Activated T-cell treated with anti-CD3 and anti-CD28 coated beads, Interleukin-2, amount 50 U/mL, for 48 hours (primary cell): ENCODE measurements around the gene RPL9.
"Not testable (repeated sequence)": the region's sequence is repeated elsewhere in the genome, so short reads cannot be mapped to it uniquely, and the experiment has no call there.

ENCODE experiments used
- DNase-seq, 2 experiments: peaks; one replicate each; pipeline ENCODE4 v3.0.0-alpha.2; 2020

The RPL9 gene

DNA sequence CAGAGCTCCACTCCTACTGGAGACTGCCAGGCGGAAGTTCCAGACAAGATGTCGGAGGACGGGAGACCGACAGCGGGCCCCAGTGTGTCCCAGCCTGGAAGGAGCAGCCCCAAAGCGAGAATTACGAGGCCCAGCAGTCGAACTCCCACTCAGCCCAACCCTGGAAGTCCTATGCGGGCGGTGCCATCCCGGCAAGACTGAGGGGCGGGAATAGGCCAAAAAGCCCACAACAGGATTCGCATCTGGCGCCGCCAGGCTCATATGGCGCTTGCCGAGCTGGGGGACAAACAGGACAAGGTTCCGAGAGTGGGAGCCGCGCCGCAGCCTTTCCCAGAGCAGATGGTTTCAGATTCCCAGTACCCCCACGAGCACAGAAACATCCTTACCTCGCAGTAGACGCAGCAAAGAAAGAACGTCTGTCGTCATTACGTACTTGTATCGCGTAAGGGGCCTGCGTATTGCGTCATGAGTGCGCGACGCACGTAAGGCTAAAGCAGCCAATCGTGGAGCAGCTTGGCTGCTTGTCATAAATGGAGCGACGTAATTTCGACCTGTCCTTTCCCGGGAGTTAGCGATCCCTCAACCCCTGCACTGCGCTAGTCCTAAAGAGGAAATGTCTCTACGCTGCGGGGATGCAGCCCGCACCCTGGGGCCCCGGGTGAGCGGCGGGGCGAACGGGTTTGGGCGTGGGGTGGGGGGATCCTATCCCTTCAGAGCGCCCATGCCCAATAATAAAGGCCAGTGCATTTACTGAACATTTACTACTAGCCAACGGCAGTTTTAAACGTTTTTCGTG, at the start of gene RPL9, which contains the start of gene LIAS:
TSS of gene RPL9 (minus strand) at position 418 of the 796 bp plus-strand sequence. CDS start 483 bp downstream, outside the sequence.
TSS of gene LIAS (plus strand) at position 552 of the 796 bp plus-strand sequence. CDS start at position 614, 62 bp downstream.
- peak; percentile 95 to 96 for DNase-seq

DNA sequence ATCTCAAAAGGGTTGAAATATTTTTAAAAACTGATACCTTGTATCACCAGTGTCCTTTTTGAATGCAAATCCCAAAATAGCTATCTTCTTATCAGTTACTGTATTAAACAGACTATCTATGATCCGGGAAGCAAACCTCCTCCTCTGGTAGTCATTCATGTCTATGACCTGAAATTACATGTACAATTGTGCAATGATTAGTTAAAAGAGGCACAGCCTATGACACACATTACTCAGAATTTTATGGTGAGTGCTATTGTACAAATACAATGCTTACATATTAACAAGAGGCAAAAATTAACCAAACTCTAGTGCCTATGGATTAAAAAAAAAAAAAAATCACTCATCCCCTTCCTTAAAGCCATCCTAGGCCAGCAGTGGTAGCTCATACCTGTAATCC, 46.9 kb upstream of the RPL9 start:
- no peak for DNase-seq

DNA sequence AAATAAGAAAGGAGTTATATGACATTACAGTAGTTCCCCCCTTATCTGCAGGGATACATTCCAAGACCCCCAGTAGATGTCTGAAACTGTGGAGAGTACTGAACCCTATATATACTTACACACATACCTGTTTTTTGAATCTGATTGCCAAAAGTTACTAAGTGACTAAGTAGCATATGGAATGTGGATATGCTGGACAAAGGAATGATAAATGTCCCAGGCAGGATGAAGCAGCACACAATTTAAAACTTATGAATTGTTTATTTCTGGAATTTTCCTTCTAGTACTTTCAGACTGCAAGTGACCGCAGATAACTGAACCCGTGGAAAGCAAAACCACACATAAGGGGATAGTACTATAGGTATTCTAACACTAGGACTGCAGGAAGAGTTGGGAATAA, 45.8 kb upstream of the RPL9 start:
- DNase-seq: no peak

DNA sequence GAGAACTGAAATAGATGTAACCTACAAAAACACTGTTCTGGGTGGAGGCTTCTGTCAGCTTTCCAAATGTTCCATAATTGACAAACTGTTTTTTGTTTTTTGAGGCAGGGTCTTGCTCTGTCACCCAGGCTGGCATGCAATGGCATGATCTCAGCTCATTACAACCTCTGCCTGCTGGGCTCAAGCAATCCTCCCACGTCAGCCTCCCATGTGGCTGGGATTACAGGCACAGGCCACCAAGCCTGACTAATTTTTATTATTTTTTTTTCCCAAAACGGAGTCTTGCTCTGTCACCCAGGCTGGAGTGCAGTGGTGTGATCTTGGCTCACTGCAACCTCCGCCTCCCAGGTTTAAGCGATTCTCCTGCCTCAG, 43.9 kb upstream of the RPL9 start:
- not testable (repeated sequence) for DNase-seq

DNA sequence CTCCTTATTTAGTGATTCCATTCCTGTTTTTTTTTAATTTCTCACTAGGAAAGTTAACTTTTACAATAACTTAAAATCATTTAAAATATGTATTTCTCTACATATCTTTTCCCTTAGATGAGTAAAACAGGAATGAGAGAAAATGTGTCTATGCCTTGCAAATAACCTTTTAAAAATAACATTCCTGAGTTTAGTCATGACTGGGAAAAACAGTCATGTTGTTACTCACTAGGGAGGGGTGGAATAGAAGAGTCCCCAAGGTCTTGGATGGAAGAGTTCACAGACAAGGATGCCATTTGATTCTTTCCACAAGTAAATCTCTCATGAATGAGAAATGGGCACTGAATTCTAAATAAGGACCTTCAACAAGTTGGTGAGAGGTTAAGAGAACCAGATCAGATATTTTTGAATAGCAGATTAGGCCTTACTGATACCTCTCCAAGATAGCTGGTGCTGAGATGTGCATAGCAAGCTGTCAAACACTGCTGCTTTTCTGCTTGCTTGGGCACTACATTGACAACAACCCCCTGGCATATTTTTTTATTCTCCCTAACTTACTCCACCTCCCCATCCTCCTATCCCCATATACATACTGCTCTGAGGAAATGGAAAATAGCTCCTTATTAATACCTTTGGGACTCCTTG, 43.4 kb upstream of the RPL9 start:
- no peak for DNase-seq

DNA sequence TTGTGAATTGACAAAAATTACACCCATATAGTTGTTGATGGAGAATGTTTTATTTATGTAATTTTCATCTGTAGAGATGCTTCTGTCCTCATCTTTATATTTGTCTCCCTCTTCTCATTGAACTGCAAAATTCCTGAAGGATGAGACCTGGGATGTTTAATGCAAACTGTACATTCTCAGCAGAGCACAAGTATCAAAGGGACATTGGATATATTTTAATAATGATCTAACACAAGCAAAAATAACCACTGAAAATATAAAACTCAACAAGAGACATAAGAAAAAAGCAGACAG, 40.0 kb upstream of the RPL9 start:
- DNase-seq: no peak

DNA sequence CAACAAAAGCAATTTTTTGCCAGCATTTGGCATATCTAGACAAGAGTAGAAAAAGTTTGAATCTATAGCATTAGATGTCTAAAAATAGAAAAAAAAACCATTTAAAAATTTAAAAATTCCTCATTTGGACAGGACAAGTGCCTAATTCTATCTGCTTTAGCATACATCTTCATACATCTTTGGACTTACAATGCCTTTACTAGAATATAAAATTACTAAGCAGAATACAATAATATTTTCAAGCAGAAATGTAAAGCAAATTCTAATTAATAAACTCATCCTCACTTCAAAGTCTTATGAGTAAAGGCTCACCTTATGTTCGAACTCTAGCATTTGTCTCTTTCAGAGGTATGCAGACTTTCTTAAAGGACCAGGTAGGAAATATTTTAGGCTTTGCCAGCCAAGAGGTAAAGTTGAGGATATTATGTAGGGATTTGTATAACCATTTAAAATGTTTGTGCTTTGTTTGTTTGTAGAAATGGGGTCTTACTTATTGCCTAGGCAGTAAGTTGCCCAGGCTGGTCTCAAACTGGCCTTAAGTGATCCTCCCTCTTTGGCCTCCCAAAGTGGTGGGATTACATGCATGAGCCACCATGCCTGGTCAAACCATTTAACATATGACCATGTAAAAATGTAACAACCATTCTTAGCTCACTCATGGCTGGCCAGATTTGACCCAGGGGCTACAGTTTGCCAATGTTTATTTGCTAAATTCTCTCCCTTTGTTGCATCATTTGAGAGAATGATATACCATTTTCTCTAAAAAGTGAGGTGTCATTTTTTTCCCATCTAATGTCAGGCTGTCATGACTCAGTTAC, 39.4 kb upstream of the RPL9 start:
- DNase-seq: no peak

DNA sequence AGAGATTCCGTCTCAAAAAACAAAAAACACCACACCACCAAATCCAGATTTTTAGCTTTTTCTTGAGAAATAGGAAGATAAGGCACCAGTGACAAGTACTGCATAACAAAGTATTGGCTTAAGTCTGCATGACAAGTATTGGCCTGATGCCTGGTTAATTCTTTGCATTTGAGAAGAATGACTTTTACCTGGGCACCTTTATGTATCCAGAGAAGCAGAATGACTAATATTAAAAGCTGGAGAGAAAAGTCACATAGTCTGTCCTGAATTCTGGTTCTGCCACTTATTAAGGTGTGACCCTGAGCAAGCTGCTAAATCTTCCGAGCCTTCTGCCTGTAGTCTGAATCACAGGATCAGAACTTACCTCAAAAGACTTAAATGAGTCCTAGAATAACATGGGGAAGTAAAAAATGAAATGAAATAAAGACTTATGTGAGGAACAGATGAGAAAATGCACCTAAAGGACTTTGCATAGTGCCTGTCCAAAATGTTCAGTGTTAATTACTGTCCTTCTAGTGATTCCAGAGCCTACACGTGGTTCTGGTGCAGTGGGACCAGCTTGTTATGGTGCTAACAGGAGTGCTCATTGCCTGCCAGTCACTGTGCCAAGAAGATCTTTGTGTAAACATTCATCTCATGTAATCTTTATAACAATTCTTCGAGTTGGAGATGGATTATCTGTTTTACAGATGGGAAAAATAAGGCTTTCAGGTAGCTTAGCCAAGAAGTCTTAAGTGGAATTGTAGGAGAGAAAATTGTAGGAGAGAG, 36.9 kb upstream of the RPL9 start:
- DNase-seq: no peak

DNA sequence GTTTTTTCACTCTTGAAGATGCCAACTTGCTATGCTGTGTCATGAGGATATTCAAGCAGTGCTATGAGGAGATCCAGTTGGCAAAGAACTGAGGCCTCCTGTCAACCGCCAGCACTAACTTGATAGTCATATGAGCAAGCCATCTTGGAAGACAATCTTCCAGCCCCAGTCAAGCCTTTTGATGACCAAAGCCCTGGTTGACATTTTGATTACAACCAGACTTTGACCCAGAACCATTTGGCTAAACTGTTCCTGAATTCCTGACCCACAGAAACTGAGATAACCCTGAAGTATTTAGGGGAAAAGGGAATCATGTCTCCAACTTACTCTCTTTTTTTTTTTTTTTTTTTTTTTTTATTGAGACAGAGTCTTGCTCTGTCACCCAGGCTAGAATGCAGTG, 35.6 kb upstream of the RPL9 start:
- no peak for DNase-seq

DNA sequence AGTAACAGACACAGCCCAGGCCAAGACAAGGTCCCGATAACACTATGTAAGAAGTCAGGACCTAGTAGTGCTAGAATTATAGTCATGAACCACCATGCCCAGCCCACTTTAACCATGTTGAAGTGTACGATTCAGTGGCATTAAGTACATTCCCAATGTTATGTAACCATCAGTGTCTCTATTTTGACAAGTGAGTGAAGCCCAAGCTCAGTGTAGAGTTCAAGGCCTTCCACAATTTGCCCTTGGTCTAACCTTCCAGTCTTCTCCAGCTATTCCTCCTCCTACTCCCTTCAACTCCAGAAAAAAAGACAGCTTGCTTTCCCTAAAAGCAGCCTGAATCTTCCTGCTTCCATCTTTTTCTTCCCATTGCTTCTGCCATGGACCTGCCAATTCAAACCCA, 31.6 kb upstream of the RPL9 start:
- no peak for DNase-seq

DNA sequence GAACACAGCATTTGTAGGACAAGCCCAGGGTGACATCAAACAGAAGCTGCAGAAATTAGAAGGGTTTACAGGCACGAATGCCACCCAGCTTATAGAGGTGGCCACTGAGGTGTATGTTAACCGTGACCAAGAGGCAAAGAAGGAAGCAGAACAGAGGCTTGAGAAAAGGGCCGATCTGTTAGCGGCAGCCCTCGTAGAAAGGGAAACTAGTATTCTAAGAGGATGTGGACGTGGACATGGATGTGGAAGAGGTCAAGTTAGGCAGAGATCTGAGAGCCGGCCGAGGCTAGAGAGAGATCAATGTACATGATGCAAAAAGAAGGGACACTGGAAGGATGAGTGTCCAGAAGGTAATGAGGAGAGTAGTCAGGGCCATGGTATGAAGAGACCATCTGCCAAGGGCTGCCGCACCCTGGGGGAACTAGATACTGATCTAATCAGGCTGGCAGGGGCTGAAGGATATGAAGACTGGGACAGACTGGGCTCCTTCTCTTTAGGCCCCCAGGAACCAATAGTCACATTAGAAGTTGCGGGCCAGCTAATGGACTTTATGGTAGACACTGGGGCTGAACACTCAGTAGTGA, 27.6 kb upstream of the RPL9 start:
- DNase-seq: no peak

DNA sequence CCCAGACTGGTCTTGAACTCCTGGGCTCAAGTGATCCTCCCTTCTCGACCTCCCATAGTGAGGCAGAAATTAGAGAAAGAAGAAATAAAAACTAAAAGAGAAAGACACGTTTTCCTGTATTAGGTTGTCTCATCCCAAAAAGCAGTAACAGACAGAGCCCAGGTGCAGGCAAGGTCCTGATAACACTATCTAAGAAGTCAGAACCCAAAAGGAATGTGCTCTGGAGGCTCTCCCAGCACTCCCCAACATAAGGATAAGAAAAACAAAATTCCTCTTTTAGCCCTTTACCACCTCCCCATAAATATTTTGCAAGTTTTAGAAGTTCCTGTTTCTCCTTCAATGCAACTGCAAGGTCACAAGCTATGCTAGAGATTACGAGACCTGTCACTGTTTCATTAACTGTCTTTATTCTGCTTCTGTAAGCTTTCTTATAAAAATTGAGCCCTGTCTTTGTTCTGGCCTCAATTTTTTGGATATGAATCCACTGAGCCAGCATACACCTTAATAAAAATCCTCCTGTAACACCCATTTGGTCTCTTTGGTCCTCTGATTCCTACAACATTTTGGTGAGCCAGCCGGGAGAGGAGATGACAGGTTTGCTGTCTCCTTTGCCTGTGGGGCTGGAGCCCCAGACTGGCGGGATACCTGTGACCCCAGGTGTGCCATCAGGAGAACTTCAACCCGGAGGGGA, 26.0 kb upstream of the RPL9 start:
- DNase-seq: no peak

DNA sequence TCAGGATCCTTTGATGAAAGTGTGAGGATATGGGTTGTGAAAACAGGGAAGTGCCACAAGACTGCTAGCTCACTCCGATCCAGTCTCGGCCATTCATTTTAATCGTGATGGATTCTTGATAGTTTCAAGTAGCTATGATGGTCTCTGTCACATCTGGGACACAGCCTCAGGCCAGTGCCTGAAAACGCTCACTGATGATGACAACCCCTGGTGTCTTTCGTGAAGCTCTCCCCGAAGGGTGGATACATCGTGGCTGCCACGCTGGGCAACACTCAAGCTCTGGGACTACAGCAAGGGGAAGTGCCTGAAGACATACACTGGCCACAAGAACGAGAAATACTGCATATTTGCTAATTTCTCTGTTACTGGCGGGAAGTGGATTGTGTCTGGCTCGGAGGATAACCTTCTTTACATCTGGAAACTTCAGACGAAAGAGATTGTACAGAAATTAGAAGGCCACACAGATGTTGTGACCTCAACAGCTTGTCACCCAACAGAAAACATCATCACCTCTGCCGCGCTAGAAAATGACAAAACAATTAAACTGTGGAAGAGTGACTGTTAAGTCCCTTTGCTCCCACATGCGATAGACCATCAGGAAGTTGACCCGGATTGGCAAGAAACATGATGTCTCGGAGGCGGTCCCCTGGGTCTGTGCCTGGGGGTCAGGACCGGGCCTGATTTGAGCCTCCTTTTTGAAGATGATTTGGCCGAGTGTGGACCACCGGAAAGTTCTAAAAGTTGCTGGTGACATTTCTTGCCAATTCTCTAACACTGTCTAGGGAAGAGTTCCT, 22.4 kb upstream of the RPL9 start:
- DNase-seq: no peak

DNA sequence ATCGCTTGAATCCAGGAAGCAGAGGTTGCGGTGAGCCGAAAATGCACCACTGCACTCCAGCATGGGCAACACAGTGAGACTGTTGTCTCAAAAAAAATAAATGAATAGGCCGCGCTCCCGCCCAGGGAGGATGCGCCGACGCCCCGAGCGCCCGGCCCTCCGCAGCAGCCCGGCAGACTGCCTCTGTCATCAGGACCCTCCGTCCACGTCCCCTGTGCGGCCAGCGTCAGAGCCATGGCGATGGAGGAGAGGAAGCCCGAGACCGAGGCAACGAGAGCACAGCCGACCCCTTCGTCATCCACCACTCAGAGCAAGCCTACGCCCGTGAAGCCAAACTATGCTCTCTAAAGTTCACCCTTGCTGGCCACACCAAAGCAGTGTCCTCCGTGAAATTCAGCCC, 21.5 kb upstream of the RPL9 start:
- no peak for DNase-seq

DNA sequence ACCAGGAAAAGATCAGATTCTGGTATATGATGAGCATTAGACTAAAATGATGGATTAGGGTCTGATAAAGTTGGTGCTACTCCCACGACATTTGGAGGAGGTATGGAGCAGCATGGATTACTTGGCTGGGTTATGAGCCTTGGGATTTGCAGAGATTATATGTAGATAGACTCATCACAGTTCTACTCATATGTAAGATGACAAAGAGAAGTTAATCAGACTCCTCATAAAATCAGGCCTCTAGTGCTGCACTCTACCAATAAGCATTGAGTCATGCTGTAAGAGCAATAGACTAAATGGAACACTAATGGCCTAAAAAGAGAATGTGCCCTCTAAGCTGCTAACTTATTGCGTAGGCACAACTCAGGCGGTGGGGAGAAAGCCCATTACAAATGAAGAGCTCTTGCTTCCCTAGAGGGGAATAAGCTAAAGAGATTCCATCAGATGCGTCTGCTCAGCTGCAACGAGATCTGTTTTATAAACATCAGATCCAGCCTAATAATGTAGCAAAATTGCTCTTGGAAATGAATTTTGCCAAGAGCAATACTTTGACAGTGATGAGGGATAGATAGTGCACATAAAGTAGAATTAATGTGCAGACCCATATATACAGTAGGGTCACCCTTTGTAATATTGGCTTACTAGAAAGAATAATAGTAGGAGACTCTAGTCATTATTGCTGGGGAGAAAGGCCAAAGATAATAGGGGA, 17.6 kb upstream of the RPL9 start:
- DNase-seq: no peak

DNA sequence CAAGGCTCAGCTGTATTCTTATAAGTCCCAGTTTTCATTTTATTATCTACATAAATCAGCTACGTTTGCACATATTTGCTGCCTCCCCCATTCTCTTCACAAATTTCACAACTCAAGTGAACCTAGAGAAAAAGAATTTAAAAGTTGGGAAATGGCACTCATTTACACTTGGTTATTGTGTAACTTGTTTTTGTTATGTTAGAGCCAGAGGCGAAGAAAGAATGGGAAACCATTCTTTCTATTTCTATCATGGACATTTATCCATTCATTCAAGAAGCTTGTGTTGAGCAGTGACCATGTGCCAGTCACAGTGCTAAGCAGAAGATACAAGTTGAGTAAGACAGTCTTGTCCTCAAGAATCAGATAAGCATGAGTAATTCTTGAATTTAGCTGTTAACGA, 13.7 kb upstream of the RPL9 start:
- no peak for DNase-seq

DNA sequence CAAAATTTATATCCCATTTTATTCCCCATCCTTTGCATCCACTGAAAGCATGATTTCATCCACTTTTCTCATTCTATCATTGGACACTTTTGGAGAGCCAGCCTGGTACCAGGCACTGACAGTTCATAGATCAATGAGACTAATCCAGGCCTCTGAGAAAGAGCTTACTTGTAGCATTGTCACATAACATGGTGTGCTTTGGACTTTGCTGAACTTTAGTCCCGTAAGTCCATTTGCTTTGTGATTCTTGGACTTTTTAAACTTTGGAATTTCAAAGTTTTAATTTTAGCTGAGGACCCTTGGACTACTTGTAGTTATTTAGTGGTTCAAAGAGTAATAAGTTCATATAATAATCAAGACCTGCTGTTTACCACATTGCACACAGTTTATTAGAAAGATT, 11.7 kb upstream of the RPL9 start:
- no peak for DNase-seq

DNA sequence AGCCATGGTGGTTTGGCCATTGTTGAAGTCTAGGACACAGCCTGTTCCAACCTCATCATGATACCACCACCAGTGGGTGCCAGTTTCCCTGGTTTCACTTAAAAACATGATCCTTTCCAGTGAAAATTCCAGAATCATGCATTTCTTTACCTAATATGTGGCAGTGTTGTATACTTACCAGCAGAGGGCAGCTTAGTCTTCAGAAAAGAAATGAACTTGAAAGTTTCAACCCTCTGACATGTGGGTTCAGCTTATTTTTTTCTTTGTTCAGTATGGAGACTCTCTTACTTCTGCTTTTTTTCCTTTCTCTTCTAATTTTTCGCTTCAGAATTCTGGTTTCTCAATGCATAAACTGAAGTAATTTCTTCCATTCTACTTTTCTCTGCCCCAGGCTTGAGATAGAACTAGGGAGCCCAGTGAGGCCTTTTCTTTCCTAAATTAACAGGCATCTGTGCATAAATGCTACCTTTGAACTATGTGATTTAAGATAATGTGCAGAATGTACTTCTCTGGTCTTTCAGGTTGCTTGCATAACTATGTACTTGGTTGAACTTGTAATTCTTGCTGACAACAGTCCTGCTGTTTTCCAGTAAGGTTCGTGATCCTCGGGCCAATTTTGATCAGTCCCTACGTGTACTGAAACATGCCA, 10.8 kb upstream of the RPL9 start:
- DNase-seq: no peak

DNA sequence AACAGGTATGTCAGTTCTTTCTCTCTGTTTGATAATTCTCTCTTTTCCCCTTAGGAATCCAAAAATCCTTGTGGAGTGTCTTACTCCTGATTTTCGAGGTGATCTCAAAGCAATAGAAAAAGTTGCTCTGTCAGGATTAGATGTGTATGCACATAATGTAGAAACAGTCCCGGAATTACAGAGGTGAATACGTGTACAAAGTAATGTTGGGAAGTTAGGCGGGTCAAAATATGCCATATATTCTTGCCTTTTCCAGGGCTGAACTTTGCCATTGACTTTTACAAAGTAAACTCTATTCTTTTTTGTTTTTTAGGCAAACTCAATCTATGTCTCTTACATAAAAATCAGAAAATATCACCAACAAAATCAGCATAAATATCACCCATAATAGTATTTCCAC, 8.7 kb upstream of the RPL9 start:
- no peak for DNase-seq

DNA sequence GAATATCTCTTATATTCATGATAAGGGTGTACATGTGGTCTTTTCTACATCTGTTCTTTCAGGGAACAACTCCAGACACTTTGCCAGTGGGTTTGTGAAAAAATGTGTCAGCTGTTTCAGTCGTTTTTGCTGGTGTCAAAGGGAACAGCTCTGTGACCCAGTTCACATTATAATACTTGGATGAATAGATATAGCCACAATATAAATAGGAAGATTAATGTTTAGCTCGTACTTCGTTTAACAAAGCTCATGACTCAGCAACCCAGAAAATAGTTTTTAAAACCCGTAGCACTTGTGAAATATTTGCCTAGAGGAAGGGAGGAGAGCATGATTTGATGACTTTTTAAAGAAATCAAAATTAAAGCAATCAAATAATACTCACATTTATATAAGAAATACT, 8.0 kb upstream of the RPL9 start:
- no peak for DNase-seq
